Lower leg skin (tissue), 3 donors: ENCODE measurements around the gene SCAP.

ENCODE experiments used
- CTCF ChIP-seq, 3 donors: fragments of 450-650 bp; IDR thresholded peaks; one replicate each; pipeline ENCODE4 v1.5.1; 2016; ENCODE audit warnings: antibody characterized with exemption in 3 of 3, mild to moderate bottlenecking in 3 of 3, moderate library complexity in 2 of 3
- POLR2A ChIP-seq, 2 donors: fragments of 450-650 bp; IDR thresholded peaks; one replicate each; pipeline ENCODE4 v1.6.1; 2016 to 2017; ENCODE audit warnings: antibody characterized with exemption in 2 of 2, mild to moderate bottlenecking in 1 of 2, moderate library complexity in 1 of 2

- TF ChIP-seq POLR2A (IDR thresholded peaks at IDR 0.05) (no peak), CTCF (IDR thresholded peaks at IDR 0.05) (no peak)
These were observed 55.7 kb downstream of the SCAP start for GRCh38 chr3:47420044-47420430.
